SIG-M5 treated with dmso at 0.1 percent for 504 hours (cell line): ENCODE data around the gene NTM.
"Not testable (repeated sequence)": the region's sequence is repeated elsewhere in the genome, so short reads cannot be mapped to it uniquely, and the experiment has no call there.

Experiments used
- DNase-seq: peaks from one replicate; lab custom pipeline; 2025; ENCODE audit not compliant: unreplicated experiment; lab: John Stamatoyannopoulos, UW

NTM gene

GRCh38 chr11:132358573-132358953, 988.1 kb downstream of the NTM start:
- no peak for DNase-seq

GRCh38 chr11:132361011-132361550, 990.7 kb downstream of the NTM start:
- no peak for DNase-seq

DNA sequence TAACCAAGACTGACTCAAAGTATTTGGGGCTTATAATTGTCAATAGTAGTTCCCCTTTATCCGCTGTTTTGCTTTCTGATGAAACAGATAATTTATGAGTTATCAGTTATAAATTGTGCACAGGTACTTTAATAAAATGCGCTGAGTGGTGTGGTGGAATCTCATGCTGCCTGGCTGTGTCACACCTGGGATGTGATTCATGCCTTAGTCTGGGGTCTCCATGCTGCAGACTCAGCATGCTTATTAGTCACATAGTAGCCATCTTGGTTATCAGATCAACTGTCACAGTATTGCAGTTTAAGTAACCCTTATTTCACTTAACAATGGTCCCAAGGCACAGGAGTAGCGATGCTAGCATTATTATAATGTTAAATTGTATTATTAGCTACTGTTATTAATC, 995.2 kb downstream of the NTM start:
- no peak for DNase-seq

DNA sequence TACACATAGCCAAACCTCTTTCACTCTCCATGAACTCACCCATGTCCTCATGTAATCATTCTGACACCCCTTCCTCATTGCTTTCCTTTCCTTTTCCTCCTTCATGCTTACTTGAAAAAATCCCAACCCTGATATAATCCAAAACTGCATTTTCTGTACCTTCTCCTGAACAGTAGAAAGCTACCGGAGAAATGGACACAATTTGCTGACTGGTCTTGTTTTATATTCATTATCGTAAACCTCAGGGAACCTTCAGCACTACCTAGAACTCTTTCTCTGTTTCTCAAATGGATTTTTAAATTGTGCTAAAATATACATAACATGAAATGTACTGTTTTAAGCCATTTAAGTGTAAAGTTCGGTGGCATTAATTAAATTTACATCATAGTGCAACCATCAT, 996.9 kb downstream of the NTM start:
- DNase-seq, result no peak

- not testable (repeated sequence) for DNase-seq
These were observed 999.7 kb downstream of the NTM start for GRCh38 chr11:132370114-132370513.

DNA sequence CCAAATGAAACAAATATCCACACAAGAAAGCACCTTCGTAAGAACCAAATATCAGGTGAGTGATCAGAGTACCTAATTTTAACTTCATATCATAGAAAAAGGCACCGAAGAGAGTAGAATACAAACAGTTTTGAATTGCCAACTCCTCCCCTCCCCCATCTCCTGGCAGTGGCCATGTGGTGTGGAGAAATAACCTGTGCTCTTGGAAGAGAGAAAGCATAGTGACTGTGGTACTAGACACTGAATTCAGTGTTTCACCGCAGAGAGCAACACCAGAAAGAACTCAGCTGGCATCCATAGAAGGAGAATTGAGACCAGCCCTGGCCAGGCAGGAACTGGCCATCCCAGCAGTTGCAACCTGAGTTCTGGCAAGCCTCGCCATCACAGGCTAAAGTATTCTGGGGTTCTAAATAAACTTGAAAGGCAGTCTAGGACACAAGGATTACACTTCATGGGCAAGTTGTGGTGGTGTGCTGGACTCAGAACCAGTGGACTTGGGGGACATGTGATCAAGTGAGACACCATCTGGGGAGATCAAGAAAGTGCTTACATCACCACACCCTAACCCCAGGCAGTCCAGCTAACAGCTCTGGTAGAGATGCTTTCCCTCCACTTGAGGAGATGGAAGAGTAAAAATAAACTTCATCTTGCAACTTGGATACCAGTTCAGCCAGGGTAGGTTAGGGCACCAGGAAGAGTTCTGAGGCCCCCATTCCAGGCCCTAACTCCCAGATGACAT, 1003.2 kb downstream of the NTM start:
- no peak for DNase-seq

GRCh38 chr11:132379540-132379939, 1009.1 kb downstream of the NTM start:
- no peak for DNase-seq
